Osteoblast (primary cell): ENCODE results near the gene FAM181B. TPM values are rescaled to one million over a fixed set of nuclear protein-coding genes. Genes with fewer than 3 reads are reported as not detected.

Source experiments
- DNase-seq: peaks from one replicate; pipeline ENCODE4 v3.0.0; 2011; ENCODE audit warnings: low spot score, mixed read lengths; ENCODE audit not compliant: insufficient read length; ENCODE audit errors: missing footprints
- H2AFZ ChIP-seq: 2 replicates; pipeline ENCODE4 v1.6.0; 2011; ENCODE audit warnings: mild to moderate bottlenecking, low read length
- H3K27ac ChIP-seq: 2 replicates; pipeline ENCODE4 v1.5.1; 2011; ENCODE audit warnings: mild to moderate bottlenecking, low read depth, low read length, moderate library complexity
- H3K27me3 ChIP-seq: 2 replicates; pipeline ENCODE4 v1.6.0; 2012; ENCODE audit warnings: mild to moderate bottlenecking, control low read depth, inconsistent platforms, low read length, moderate library complexity; ENCODE audit not compliant: insufficient read depth
- H3K36me3 ChIP-seq: 2 replicates; pipeline ENCODE4 v1.5.1; 2011; ENCODE audit warnings: mild to moderate bottlenecking, low read length, control low read depth, moderate library complexity; ENCODE audit not compliant: insufficient read depth
- H3K4me1 ChIP-seq: 2 replicates; pipeline ENCODE4 v1.5.1; 2011; ENCODE audit warnings: mild to moderate bottlenecking, low read length, control low read depth, moderate library complexity; ENCODE audit not compliant: insufficient read depth
- H3K4me2 ChIP-seq: 2 replicates; pipeline ENCODE4 v1.6.0; 2011; ENCODE audit warnings: mild to moderate bottlenecking, low read length; ENCODE audit not compliant: insufficient read depth
- H3K4me3 ChIP-seq: fragments of 200-600 bp; sonication (generic); 3 replicates; pipeline ENCODE4 v1.5.1; 2012; ENCODE audit warnings: mild to moderate bottlenecking, low read length, inconsistent platforms; ENCODE audit not compliant: insufficient read depth
- H3K79me2 ChIP-seq: 2 replicates; pipeline ENCODE4 v1.6.0; 2012; ENCODE audit warnings: mild to moderate bottlenecking, low read length, control low read depth, inconsistent platforms; ENCODE audit not compliant: insufficient read depth
- H3K9me3 ChIP-seq: 2 replicates; pipeline ENCODE4 v1.5.1; 2011; ENCODE audit warnings: low read depth, low read length, control low read depth
- H4K20me1 ChIP-seq: 2 replicates; pipeline ENCODE4 v1.6.0; 2012; ENCODE audit warnings: mild to moderate bottlenecking, low read length, control low read depth; ENCODE audit not compliant: insufficient read depth
- CTCF ChIP-seq: IDR thresholded peaks from 2 replicates; pipeline ENCODE4 v1.5.1; 2011; ENCODE audit warnings: mild to moderate bottlenecking, low read depth, low read length, moderate library complexity; ENCODE audit errors: extremely low read depth
- total RNA-seq: library from RNA; depleted of rRNA; stranded (reverse); fragments of >200 nt; gene quantifications from 2 replicates; pipeline ENCODE4 v1.2.3, GENCODE V29; 2012

Gene FAM181B
- total RNA-seq, 1 donor, result under 0.01 TPM

- Histone ChIP-seq H3K4me3 (no peak overlapping the region), H3K79me2 (no peaks in the 10 kb centered on the region), H2AFZ (no peak overlapping the region), H3K27ac (no peak overlapping the region), H3K27me3 (no peaks in the 10 kb centered on the region), H3K9me3 (no peaks in the 10 kb centered on the region), H4K20me1 (no peaks in the 10 kb centered on the region), H3K4me2 (no peak overlapping the region), H3K4me1 (no peaks in the 10 kb centered on the region), H3K36me3 (no peaks in the 10 kb centered on the region)
- no peak for TF ChIP-seq CTCF
- no peak for DNase-seq
Observed at GRCh38 chr11:82765466-82766034, 31.9 kb upstream of the FAM181B start.

GRCh38 chr11:82763167-82763566, 29.5 kb upstream of the FAM181B start:
- Histone ChIP-seq H4K20me1 (no peaks in the 10 kb centered on the region), H2AFZ (no peak overlapping the region), H3K79me2 (no peaks in the 10 kb centered on the region), H3K4me3 (no peak overlapping the region), H3K36me3 (no peaks in the 10 kb centered on the region), H3K4me2 (no peak overlapping the region), H3K9me3 (no peaks in the 10 kb centered on the region), H3K27ac (no peak overlapping the region), H3K4me1 (no peaks in the 10 kb centered on the region), H3K27me3 (peaks cover 3% of the 10 kb centered on the region)
- no peak for TF ChIP-seq CTCF
- DNase-seq, result no peak

GRCh38 chr11:82759649-82760048, 26.0 kb upstream of the FAM181B start:
- no peaks in the 10 kb centered on the region for H3K4me1 ChIP-seq
- no peak overlapping the region for H2AFZ ChIP-seq
- no peak overlapping the region for H3K4me2 ChIP-seq
- no peaks in the 10 kb centered on the region for H3K36me3 ChIP-seq
- TF ChIP-seq CTCF, result no peak
- H3K79me2 ChIP-seq, result no peaks in the 10 kb centered on the region
- no peaks in the 10 kb centered on the region for H3K9me3 ChIP-seq
- H3K27ac ChIP-seq, result no peak overlapping the region
- H3K4me3 ChIP-seq, result no peak overlapping the region
- peaks cover 11% of the 10 kb centered on the region for H3K27me3 ChIP-seq
- DNase-seq, result no peak
- H4K20me1 ChIP-seq, result no peaks in the 10 kb centered on the region

- DNase-seq, result no peak
- H2AFZ ChIP-seq, result no peak overlapping the region
- H3K4me1 ChIP-seq, result no peaks in the 10 kb centered on the region
- H3K79me2 ChIP-seq, result no peaks in the 10 kb centered on the region
- no peak overlapping the region for H3K4me3 ChIP-seq
- TF ChIP-seq CTCF, result no peak
- no peaks in the 10 kb centered on the region for H3K9me3 ChIP-seq
- H4K20me1 ChIP-seq, result no peaks in the 10 kb centered on the region
- no peak overlapping the region for H3K4me2 ChIP-seq
- no peak overlapping the region for H3K27ac ChIP-seq
- H3K27me3 ChIP-seq, result peaks cover 18% of the 10 kb centered on the region
- H3K36me3 ChIP-seq, result no peaks in the 10 kb centered on the region
Observed at GRCh38 chr11:82757660-82758357, 24.1 kb upstream of the FAM181B start.
